Gastroesophageal sphincter (tissue), 3 donors: ENCODE results near the gene GSK3B.

Experiments
- CTCF ChIP-seq, 4 experiments: fragments of 200-600 bp in 2 of 4; fragments of 450-650 bp in 2 of 4; sonication (generic) in 1 of 4; IDR thresholded peaks; one replicate each; pipeline ENCODE4 v1.5.1; 2017 to 2019; ENCODE audit warnings: antibody characterized with exemption in 4 of 4, mild to moderate bottlenecking in 2 of 4, moderate library complexity in 2 of 4
- POLR2A ChIP-seq, 2 donors: fragments of 450-650 bp; IDR thresholded peaks; one replicate each; pipeline ENCODE4 v1.6.1; 2017; ENCODE audit warnings: antibody characterized with exemption in 2 of 2, mild to moderate bottlenecking in 2 of 2, moderate library complexity in 1 of 2
- POLR2AphosphoS5 ChIP-seq: sonication (generic); formaldehyde crosslinking; IDR thresholded peaks from one replicate; pipeline ENCODE4 v1.6.1; 2017; ENCODE audit warnings: antibody characterized with exemption

- TF ChIP-seq POLR2A (IDR thresholded peaks at IDR 0.05) (no peak), CTCF (IDR thresholded peaks at IDR 0.05) (no peak), POLR2AphosphoS5 (no peak)
Measured at GRCh38 chr3:119783255-119783654, 311.0 kb downstream of the GSK3B start.
